ENCODE results near the gene DDOST. TPM values are rescaled to one million over a fixed set of nuclear protein-coding genes. Genes with fewer than 3 reads are reported as not detected.
A peak's percentile ranks its signal among the peaks of the same experiment; 100 is the strongest.

The DDOST gene
- total RNA-seq, 4 donors from 2014 or later, result 86.4 to 126 (median 103) TPM

- Histone ChIP-seq H3K9me3 (no peaks in the 10 kb centered on the region), H3K4me3 (no peak overlapping the region), H3K36me3 (no peaks in the 10 kb centered on the region), H3K4me1 (peaks cover 7 to 33% (median 29%) of the 10 kb centered on the region in 4 donors), H3K27me3 (no peaks in the 10 kb centered on the region), H3K27ac (replicated peaks in 1 of 4) (peak overlapping the region; percentile 22 to 91 (median 60))
- intact Hi-C loops (cut with DNase I), result loop anchor here (2.0 to 10.0 kb wide), 3 partner anchors 34 to 286 kb away; partner anchors contain the start of genes HP1BP3 and SH2D5
- 75% methylated on average over 18 of the region's 18 CpGs for WGBS
- TF ChIP-seq POLR2AphosphoS5 (IDR thresholded peaks at IDR 0.05), result peak in 1 of 2 donors; percentile 24
- no peak for TF ChIP-seq POLR2A (IDR thresholded peaks at IDR 0.05; ENCODE audit: low read depth)
- no peak for DNase-seq (ENCODE audit: extremely low spot score)
Measured at GRCh38 chr1:20698195-20698910, 37.2 kb upstream of the DDOST start.

GRCh38 chr1:20697563-20697962 lies 36.4 kb upstream of the DDOST start:
- TF ChIP-seq POLR2AphosphoS5 (IDR thresholded peaks at IDR 0.05), result no peak
- TF ChIP-seq CTCF (IDR thresholded peaks at IDR 0.05), result no peak
- no peak for TF ChIP-seq POLR2A (IDR thresholded peaks at IDR 0.05; ENCODE audit: low read depth)
- no peak for TF ChIP-seq EP300 (IDR thresholded peaks at IDR 0.05)
- intact Hi-C loops (cut with DNase I), result loop anchor here (5.0 to 10.0 kb wide), 2 partner anchors 90 to 287 kb away; partner anchors contain the start of gene HP1BP3
- Histone ChIP-seq H3K27me3 (no peaks in the 10 kb centered on the region), H3K4me1 (peaks cover 7 to 33% (median 29%) of the 10 kb centered on the region in 4 donors), H3K4me3 (peak overlapping the region in 2 of 4 donors; percentile 63 to 76), H3K27ac (replicated peaks in 1 of 4) (peak overlapping the region; percentile 80 to 91 (median 86)), H3K9me3 (no peaks in the 10 kb centered on the region), H3K36me3 (no peaks in the 10 kb centered on the region)
- no peak for DNase-seq (ENCODE audit: extremely low spot score)
- 91% methylated on average over 8 of the region's 12 CpGs for WGBS

DNA sequence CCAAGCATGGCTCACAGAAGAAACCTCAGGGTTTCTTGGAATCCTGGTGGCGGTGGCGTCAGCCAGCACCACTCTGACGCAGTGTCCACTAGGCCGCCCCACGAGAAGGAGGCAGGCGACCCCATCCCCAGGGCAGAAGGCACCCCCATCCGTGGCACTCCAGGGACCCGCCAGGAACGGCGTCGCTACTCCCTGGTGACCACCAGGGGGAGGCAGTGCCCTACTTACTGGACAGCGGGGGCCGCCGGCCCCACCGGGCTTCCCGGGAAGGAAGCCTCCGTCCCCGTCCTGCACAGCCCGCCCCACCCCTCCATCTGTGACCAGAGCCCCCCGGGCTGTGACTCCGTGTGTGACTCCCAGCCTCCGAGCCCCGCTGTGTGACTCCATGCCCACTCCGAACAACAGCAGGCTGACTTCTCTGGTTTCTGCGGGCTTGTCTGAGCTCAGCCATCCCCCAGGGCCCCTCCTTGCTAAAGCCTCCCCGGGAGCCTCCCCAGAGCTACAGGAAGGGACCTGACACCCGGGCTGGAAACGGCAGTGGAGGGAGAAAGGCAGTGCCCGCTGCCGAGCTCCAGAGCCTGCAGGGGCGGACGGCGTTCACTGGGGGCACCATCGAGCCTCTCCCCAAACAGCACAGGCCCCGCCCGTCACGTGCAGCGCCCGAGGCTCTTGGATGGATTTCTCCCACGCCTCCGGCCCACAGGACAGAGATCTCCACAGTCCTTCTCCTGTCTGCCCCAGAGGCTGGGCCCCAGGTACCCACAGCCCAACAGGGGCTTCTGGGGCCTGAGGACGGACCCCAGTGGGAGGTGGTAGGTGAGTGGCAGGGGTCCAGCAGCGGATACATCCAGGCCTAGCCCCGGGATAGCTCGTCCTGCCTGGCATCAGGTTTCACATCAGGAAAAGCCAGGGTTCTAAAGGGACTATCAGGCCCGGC lies 35.5 kb upstream of the DDOST start:
- peak; percentile 61 to 68 for TF ChIP-seq POLR2AphosphoS5 (IDR thresholded peaks at IDR 0.05)
- no peak for TF ChIP-seq EP300 (IDR thresholded peaks at IDR 0.05)
- peak; percentile 68 to 89 (median 88) for TF ChIP-seq CTCF (IDR thresholded peaks at IDR 0.05)
- TF ChIP-seq POLR2A (IDR thresholded peaks at IDR 0.05; ENCODE audit: low read depth), result no peak
- H3K27ac ChIP-seq (replicated peaks in 1 of 4), result peak overlapping the region; percentile 80 to 91 (median 86)
- H3K36me3 ChIP-seq, result no peaks in the 10 kb centered on the region
- 0% methylated on average over 10 of the region's 46 CpGs for WGBS
- peaks cover 7 to 33% (median 29%) of the 10 kb centered on the region in 4 donors for H3K4me1 ChIP-seq
- peak; percentile 94 for DNase-seq (ENCODE audit: extremely low spot score)
- intact Hi-C loops (cut with DNase I), result loop anchor here (1.0 to 10.0 kb wide), 3 partner anchors 91 to 499 kb away; partner anchors contain the start of gene HP1BP3
- no peaks in the 10 kb centered on the region for H3K27me3 ChIP-seq
- peaks cover 0 to 4% (median 0%) of the 10 kb centered on the region in 4 donors for H3K9me3 ChIP-seq
- H3K4me3 ChIP-seq, result peak overlapping the region; percentile 60 to 76 (median 66)

DNA sequence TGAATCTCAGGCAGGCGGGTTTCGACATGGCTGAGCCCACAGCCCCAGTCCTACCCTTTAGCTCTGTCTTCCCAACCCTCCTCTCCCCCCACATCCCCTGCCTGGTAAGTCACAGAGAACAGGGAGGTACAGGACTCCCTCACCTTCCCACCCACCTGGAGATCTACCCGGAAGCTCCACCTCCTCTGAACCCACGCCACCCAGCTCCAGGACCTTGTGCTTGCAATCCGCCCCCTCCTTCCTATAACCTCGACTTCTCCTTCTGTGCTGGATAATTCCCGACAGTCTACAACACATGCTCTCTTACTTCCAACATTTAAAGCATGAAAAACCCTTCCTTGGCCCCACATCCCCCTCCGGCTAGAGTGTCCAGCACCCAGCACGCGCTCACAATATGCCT lies 34.3 kb upstream of the DDOST start:
- TF ChIP-seq EP300 (IDR thresholded peaks at IDR 0.05), result no peak
- no peak for TF ChIP-seq POLR2AphosphoS5 (IDR thresholded peaks at IDR 0.05)
- TF ChIP-seq CTCF (IDR thresholded peaks at IDR 0.05), result no peak
- no peak for TF ChIP-seq POLR2A (IDR thresholded peaks at IDR 0.05; ENCODE audit: low read depth)
- intact Hi-C loops (cut with DNase I), result loop anchor here (5.0 to 10.0 kb wide), 2 partner anchors 92 to 289 kb away; partner anchors contain the start of gene HP1BP3
- peaks cover 0 to 5% (median 0%) of the 10 kb centered on the region in 4 donors for H3K9me3 ChIP-seq
- H3K4me1 ChIP-seq, result peaks cover 7 to 33% (median 29%) of the 10 kb centered on the region in 4 donors
- no peak overlapping the region for H3K27ac ChIP-seq (replicated peaks in 1 of 4)
- H3K36me3 ChIP-seq, result no peaks in the 10 kb centered on the region
- no peaks in the 10 kb centered on the region for H3K27me3 ChIP-seq
- WGBS, result 87% methylated on average over 10 of the region's 10 CpGs
- DNase-seq (ENCODE audit: extremely low spot score), result no peak
- no peak overlapping the region for H3K4me3 ChIP-seq
